ENCODE data around the gene LYPD4.

LYPD4 gene

GRCh38 chr19:41872775-41873647, 28.5 kb upstream of the LYPD4 start:
- no peak for DNase-seq (ENCODE audit: low read depth)

GRCh38 chr19:41872384-41872774, 27.9 kb upstream of the LYPD4 start:
- no peak for DNase-seq (ENCODE audit: low read depth)

- DNase-seq (ENCODE audit: low read depth), result no peak
Observed at GRCh38 chr19:41871573-41872383, 27.3 kb upstream of the LYPD4 start.

GRCh38 chr19:41870401-41870873, 26.0 kb upstream of the LYPD4 start:
- no peak for DNase-seq (ENCODE audit: low read depth)

- no peak for DNase-seq (ENCODE audit: low read depth)
Observed at GRCh38 chr19:41869374-41869955, 25.0 kb upstream of the LYPD4 start.

GRCh38 chr19:41868989-41869300, 24.5 kb upstream of the LYPD4 start:
- DNase-seq (ENCODE audit: low read depth), result no peak

- DNase-seq (ENCODE audit: low read depth), result no peak
Observed at GRCh38 chr19:41868120-41868988, 23.9 kb upstream of the LYPD4 start.

- no peak for DNase-seq (ENCODE audit: low read depth)
Observed at GRCh38 chr19:41866284-41866683, 21.8 kb upstream of the LYPD4 start.

GRCh38 chr19:41864374-41864773, 19.9 kb upstream of the LYPD4 start:
- no peak for DNase-seq (ENCODE audit: low read depth)

- no peak for DNase-seq (ENCODE audit: low read depth)
Observed at GRCh38 chr19:41863209-41863931, 18.9 kb upstream of the LYPD4 start.

GRCh38 chr19:41862445-41862986, 18.0 kb upstream of the LYPD4 start:
- no peak for DNase-seq (ENCODE audit: low read depth)

- DNase-seq (ENCODE audit: low read depth), result no peak
Observed at GRCh38 chr19:41861846-41862245, 17.4 kb upstream of the LYPD4 start.

- no peak for DNase-seq (ENCODE audit: low read depth)
Observed at GRCh38 chr19:41861116-41861768, 16.8 kb upstream of the LYPD4 start.

GRCh38 chr19:41860419-41861115, 16.1 kb upstream of the LYPD4 start:
- no peak for DNase-seq (ENCODE audit: low read depth)

- DNase-seq (ENCODE audit: low read depth), result peak; percentile 100
Observed at GRCh38 chr19:41859618-41860418, 15.3 kb upstream of the LYPD4 start, which contains the start of gene RPS19. TSS of gene RPS19 (plus strand) at chr19:41860255. CDS start at chr19:41860775, 520 bp downstream.

GRCh38 chr19:41859213-41859617, 14.7 kb upstream of the LYPD4 start:
- no peak for DNase-seq (ENCODE audit: low read depth)

GRCh38 chr19:41853768-41854167, 9.3 kb upstream of the LYPD4 start:
- no peak for DNase-seq (ENCODE audit: low read depth)

- DNase-seq (ENCODE audit: low read depth), result no peak
Observed at GRCh38 chr19:41853344-41853743, 8.9 kb upstream of the LYPD4 start.

GRCh38 chr19:41851456-41851855, 7.0 kb upstream of the LYPD4 start:
- DNase-seq (ENCODE audit: low read depth), result no peak
